HG02678 (cell line): ENCODE data around the gene KITLG.
"Not testable (repeated sequence)": the region's sequence is repeated elsewhere in the genome, so short reads cannot be mapped to it uniquely, and the experiment has no call there.

Experiments
- ATAC-seq: cut with Tn5 transposase; IDR thresholded peaks from one replicate; pipeline ENCODE4 v1.9.1; 2021; ENCODE audit warnings: mild to moderate bottlenecking, moderate library complexity; ENCODE audit not compliant: unreplicated experiment

Gene KITLG

DNA sequence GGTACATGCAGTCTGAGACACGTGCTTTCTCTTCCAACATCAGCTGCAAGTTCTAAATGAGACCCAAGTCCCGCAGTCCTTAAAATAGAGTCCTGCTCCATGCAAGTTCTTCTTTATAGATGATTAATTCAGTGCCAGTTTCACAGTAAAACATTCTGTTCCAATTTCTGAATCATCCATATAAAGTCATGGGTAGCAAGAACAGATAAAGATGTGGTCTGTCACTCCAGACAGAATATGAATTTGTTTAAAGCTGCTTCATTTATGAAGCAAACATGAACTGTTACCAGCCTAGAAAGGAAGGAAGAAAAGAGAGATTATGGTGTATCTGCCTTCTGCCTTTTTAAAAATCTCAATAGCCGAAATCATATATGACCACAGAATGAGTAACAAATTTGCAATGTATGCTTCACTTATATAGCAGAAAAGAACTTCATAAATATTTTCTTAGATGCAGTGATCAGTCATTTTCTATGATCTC lies 83.3 kb downstream of the KITLG start:
- no peak for ATAC-seq

DNA sequence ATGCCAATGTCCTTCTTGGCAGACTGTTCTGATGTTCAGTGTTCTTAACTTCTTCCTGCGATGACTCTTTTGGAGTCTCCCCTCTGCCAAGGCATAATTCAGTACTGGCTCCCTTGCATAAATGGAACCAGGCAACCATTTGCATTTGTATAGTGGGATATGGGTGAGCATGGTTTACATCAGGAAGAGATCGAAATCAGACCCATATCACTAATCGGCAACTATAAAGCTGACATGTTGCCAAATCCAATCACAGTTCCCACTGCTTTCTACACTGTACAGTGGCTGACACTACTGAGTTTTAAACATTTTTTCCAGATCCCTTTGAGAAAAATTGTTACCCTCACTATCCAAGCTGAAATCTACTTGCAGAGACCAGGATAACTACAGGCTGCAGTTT lies 83.8 kb downstream of the KITLG start:
- no peak for ATAC-seq

DNA sequence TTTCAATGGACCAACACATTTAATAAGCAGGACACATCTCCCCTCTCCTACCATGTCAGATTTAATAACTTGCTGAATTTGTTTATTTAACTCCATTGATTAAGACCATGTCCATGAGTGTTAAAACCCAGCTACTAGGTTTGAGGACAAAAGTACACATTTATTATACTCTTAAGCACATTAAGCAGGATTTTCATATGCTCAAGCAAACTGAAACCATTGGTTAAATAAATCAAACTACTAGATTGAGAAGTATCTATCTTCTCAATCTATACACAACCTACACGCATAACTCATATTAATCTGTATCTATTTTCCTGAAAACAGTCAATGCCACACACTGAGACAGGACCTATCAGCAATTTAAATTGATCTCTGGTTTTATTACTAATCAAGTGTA lies 85.2 kb downstream of the KITLG start:
- ATAC-seq, result no peak

DNA sequence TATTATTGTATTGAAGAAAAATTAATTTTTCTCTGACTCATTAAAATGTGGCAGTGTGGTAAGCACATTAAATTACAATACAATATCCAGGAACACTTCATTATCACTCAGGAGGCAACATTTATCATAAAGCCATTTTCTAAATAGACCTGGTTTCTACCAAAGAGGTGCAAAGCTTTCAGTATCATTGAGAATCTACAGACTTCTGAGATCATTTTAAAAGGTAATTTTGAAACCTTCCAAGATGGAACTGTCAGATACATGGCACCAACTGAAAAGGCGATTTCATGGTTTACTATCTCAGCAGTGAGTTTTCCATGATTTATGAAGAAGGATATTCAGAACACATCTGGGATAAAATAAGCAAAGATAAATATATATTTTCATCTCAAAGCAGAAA lies 85.8 kb downstream of the KITLG start:
- no peak for ATAC-seq

DNA sequence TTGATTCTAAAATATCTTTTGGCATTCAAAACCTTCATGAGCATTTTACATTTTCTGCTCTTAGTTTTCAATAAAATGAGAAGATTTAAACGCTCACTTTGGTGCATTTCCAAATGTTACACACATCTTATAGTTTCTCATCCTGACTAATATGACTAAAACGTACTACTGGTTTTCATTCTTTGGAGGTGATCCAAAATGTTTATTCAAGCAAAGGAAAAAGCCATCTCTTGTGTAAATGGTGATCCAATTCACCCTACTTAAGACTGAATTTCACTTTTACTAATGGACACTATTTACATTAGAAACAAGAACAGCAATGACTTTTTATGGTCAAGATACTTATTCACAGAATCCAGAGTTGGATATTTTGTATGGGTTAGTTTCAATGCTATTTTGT lies 86.6 kb downstream of the KITLG start:
- no peak for ATAC-seq

DNA sequence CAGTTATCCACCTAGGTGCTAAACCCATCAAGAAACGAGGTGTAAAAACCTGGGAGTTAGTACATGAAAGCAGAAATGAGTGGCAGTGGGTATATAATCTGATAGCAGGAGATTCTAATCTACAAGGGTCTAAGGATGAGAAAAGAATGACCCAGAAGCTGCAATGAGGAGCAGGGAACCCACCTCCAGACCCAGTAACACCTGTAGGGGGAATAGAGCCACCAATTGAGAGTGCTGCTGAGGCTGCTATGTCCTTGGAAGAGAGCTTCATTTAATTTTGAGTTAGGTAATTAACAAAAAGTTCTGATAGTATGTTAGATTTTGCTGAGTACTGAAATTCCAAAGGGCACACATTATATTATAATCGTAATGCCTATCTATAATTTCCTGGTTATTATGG lies 89.8 kb downstream of the KITLG start:
- no peak for ATAC-seq

DNA sequence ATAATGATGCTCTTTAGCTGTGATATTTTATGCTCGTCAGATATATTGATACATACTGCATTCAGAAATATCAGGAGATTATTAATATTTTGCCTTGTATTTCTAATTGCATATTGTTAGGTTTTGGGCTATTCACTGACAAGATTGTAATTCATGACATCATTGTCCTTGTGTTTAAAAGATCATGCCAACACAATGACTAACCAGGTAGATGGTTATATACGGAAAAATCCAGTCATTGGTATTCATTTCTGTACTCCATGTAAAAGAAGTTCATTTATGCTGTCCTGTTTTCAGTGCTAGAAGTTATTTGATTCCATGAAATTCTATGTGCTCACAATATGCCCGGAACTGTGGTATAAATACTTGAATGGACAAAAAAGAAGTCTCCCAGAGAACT lies 107.5 kb downstream of the KITLG start:
- no peak for ATAC-seq

DNA sequence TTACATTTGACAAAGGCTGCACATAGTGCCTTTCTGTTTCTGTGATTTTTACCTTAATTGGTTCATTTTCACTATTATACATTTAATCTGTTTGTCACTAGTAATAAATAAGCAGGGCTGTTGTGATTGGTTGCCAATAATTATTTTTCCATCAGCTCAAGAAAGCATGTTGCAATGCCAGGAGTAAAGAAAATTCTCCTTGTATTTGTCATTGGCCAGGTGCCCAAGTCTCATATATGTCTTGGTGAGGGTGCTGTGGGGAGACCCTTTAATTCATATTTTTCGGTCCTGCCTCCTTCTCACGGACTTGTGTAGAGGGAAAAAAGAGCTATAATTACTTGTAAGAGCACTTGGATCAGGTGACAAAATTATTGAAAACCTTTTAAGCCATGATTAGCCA lies 108.0 kb downstream of the KITLG start:
- ATAC-seq, result no peak

DNA sequence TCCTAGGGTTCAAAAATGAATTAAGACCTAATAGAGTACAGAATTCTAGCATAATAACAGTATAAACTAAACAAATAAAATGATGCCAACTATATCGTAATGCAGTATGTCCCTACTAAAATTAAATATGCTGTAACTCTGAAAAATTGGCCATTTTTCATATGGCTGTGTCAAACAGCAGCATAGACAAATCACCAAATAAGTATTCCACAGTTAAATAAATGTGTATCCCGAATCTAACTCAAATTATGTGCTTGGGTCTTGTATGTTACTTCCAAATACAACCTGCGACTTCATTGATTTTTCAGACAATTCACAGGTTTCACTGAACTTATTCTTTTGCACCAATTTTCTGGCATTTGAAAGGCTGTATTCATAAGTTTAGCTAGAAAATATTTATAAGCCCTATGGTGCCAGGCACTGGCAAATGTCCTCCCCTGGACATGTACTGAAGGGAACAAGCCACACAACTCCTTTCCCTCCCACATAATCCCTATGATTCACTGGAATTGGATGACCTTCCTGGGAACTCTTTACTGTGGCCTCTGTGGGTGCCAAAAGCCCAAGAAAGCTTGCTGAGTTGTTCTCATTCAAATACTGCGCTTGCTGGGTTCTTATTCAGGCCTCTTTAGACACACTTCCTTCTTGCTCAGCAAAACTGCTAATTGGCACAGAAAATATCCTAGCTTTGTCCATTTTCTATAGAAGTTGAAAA lies 108.8 kb downstream of the KITLG start:
- no peak for ATAC-seq

DNA sequence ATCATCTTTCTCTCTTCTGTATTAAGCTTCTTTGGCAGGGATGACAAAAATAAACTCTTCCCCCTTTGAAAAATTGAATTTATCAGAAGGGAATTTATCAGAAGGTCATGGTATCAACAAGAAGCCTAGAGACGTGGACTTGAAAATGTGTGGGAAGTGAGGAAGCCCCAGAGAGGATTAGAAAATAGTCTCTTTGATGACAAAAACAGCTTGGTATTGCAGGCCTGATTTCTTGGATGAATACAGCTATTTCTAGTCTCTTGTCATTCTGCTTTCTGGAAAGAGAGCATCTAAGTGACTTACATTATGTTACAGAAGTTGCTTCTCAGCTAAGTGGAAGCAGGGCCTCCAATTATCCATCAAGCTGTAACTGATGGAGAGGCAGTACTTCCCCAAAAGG lies 111.1 kb downstream of the KITLG start:
- ATAC-seq, result no peak

DNA sequence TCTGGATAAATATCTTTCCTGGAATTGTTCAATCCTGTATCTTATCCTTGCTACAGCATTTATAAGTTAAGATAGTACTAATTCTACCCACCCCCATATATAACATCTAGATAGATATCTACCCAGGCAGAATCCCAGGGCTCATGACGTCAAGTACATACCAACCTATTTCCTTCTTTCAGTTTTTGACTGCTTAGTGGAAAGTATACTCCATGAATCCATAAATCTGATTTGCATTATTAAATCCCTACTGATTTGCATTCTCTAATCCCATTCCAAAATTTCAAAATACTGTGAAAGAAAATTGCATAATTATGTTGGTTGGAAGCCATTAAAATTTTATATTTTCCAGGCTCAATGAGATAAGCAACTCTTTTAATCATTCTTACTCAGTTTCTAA lies 111.7 kb downstream of the KITLG start:
- ATAC-seq, result no peak

DNA sequence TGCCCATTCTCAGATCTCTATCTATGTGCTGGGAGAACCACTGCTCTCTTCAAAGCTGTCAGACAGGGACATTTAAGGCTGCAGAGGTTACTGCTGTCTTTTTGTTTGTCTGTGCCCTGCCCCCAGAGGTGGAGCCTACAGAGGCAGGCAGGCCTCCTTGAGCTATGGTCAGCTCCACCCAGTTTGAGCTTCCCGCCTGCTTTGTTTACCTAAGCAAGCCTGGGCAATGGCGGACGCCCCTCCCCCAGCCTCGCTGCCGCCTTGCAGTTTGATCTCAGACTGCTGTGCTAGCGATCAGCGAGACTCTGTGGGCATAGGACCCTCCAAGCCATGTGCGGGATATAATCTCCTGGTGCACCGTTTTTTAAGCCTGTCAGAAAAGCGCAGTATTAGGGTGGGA lies 113.6 kb downstream of the KITLG start:
- ATAC-seq, result not testable (repeated sequence)

DNA sequence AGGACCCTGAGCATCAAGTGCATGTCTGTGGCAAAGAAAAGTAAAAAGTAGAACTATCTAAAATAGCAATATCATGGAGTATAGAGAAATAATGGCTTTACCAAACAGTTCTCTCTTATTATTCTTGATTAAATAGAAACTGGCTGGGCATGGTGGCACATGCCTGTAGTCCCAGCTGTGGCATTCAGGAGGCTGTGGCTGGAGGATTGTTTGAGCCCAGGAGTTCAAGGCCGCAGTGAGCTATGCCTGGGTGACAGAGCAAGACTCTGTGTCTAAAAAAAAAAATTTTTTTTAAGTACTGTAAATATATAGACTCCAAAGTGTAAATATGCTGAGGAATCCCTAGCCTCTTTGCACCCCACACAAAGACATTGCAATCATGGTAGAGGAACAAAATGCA lies 121.9 kb downstream of the KITLG start:
- ATAC-seq, result no peak

DNA sequence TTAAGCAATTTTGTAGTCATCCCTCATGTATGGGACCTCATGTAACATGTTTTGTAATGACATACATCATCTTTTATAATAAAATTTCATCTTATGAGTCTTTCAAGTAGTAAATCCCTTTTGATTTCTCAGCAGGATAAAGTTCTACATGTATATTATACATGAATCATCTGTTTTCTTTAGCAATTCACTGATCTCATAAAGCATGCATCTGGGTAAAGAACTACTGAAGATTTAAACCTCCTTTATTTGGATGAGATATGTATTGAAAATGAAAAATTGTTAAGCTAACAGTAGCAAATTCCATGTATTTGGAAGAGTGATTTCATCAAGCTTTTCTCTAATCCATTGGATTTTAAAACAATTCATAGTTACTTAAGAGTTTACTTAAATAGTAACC lies 126.9 kb downstream of the KITLG start:
- no peak for ATAC-seq

DNA sequence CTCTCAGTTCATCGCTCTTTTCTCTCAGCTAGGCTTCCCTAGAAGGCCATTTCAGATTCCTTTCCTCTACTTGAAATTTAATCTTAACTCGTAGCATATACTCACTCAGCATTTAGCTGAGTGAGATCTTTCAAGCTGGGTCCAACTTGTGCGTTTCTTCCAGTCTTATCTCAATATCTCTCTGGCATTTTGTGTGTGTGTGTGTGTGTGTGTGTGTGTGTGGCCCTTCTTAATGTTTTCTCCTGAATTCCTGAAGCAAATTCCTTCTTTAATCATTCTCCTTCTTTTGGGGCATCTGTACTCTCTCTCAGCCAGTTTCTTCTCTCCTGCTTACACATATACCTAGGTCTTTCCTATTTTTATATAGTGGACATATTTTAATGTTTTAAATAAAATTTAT lies 129.1 kb downstream of the KITLG start:
- ATAC-seq, result no peak

DNA sequence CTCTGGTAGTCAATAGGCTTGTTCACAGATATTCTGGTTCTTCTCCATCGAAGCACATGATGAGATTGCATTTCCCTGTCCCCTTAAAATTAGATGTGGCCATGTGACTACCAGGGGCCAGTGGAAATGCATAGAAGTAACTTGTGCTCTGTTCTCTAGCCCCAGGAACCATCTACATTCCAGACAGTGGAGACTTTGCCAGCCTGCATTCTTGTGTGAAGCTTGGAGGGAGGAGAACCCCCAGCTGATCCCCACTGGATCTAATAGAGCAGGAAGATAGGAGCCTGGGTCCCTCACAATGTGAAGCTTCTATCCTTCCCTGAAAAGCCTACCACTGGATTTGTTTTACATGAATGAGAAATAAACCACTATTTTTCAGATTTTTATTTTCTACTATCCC lies 130.1 kb downstream of the KITLG start:
- ATAC-seq, result no peak

DNA sequence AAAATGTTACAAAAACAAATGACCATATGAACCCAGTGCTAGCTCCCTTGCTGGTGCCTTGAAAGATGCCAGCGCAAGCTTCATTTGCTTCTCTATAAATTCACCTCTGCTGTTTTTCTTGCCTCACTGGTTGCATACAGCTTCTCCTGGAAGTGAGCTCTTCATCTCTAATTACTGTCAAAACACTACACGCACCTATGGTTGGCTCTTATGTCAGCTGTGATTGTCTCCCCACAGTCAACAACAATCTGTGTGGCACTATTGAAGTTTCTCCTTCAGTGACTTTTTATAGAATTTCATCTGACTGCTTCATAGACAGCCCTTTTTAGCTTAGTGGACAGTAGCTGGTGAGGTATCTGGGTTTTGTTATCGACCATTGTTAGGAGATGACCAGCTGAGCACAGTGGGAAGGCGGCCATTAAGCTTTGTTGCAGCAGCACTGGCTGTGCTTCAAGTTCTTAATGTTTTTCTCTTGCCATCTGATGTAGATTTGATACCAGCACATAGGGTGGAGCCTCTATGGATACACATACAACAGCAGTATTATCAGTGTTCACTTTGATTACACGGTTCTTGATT lies 131.8 kb downstream of the KITLG start:
- no peak for ATAC-seq

DNA sequence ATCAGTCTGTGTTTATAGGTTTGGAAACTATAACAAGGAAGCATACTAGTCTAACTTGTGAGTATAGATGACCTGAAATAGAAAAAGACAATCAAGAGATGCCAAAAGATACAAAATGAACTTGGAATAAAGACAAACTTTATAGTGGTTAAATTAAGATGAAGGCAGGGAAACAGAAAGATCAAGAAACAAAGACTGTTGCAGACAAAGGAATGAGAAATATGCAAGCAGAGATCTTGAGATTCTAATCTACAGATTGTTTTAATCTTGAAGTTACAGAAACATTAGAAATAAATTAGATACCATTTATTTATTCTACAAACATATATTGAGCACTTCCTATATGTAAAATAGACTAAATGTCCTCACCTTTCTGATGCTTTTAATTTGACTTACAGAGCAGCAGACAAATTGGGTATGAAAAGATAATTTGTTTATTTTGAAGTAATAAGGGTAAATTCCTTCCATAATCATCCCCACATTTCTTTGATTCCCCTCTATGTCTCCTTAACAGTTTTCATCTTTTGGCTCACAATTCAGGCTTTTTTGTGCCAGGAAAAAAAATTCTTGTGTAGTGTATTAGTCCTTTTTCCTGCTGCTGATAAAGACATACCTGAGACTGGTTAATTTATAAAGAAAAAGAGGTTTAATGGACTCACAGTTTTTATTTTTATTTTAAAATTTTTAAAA lies 134.4 kb downstream of the KITLG start:
- ATAC-seq, result no peak

DNA sequence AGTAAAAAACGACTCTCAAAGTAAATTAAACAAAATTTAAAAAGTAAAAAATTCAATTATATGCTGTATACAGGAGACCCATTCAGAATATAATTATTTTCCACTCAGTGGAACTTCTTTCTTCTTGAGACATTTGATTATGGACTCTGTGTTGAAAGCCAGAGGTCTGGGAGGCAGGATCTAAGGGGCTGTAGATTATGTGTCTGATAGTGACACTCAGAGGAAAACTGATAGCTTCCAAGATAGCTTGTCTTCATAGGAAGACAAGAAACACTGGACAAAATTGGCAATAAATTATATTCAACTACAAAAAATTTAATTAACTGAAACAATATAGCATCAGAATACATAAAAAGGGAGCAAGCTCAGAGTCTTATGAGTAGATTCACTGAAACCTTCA lies 135.8 kb downstream of the KITLG start:
- ATAC-seq, result no peak
